KG1 (cell line): ENCODE data around the gene FCSK.

Experiments
- DNase-seq: peaks from one replicate; lab custom pipeline; 2025; lab: John Stamatoyannopoulos, UW

FCSK gene

GRCh38 chr16:70480127-70481105, 26.0 kb downstream of the FCSK start:
- DNase-seq: no peak

- no peak for DNase-seq
Measured at GRCh38 chr16:70481929-70482536, 27.6 kb downstream of the FCSK start.

- no peak for DNase-seq
Measured at GRCh38 chr16:70482624-70483023, 28.2 kb downstream of the FCSK start.

GRCh38 chr16:70483426-70483825, 29.0 kb downstream of the FCSK start:
- DNase-seq: no peak

GRCh38 chr16:70484867-70485266, 30.5 kb downstream of the FCSK start:
- no peak for DNase-seq

- DNase-seq: no peak
Measured at GRCh38 chr16:70490261-70490660, 35.9 kb downstream of the FCSK start.

- no peak for DNase-seq
Measured at GRCh38 chr16:70493802-70494201, 39.4 kb downstream of the FCSK start.

GRCh38 chr16:70494202-70494770, 39.9 kb downstream of the FCSK start:
- DNase-seq: no peak

GRCh38 chr16:70494777-70495176, 40.4 kb downstream of the FCSK start:
- no peak for DNase-seq

GRCh38 chr16:70495425-70496182, 41.2 kb downstream of the FCSK start:
- DNase-seq: no peak

GRCh38 chr16:70496513-70496912, 42.1 kb downstream of the FCSK start:
- no peak for DNase-seq

GRCh38 chr16:70508752-70509151, 54.4 kb downstream of the FCSK start:
- peak; percentile 19 for DNase-seq

- no peak for DNase-seq
Measured at GRCh38 chr16:70510216-70510615, 55.8 kb downstream of the FCSK start.

- no peak for DNase-seq
Measured at GRCh38 chr16:70511833-70512232, 57.4 kb downstream of the FCSK start.

- no peak for DNase-seq
Measured at GRCh38 chr16:70512456-70512855, 58.1 kb downstream of the FCSK start.

- DNase-seq: peak; percentile 7
Measured at GRCh38 chr16:70520612-70521297, 66.4 kb downstream of the FCSK start.

- no peak for DNase-seq
Measured at GRCh38 chr16:70522216-70523075, 68.1 kb downstream of the FCSK start.

GRCh38 chr16:70523076-70523742, 68.8 kb downstream of the FCSK start, which contains the start of gene COG4:
COG4 (minus strand) TSS chr16:70523554; CDS start chr16:70523543, 11 bp downstream.
- peak; percentile 94 for DNase-seq

- peak; percentile 94 for DNase-seq
Measured at GRCh38 chr16:70523743-70524398, 69.5 kb downstream of the FCSK start, which contains the start of gene SF3B3. SF3B3 (plus strand) TSS chr16:70523816; CDS start chr16:70526657, 2,841 bp downstream.
